Loucy (cell line): ENCODE measurements around the gene PORCN.

Source experiments
- EZH2phosphoT487 ChIP-seq: fragments of 200-600 bp; IDR thresholded peaks from 2 replicates; pipeline ENCODE4 v1.6.1; 2018; ENCODE audit warnings: antibody characterized with exemption, mild to moderate bottlenecking, moderate library complexity, borderline replicate concordance
- TF ChIP-seq, protein P1 (sequence below): fragments of 200-600 bp; sonication (generic); conservative IDR thresholded peaks from 2 replicates; pipeline ENCODE4 v1.5.1; 2014; ENCODE audit warnings: mild to moderate bottlenecking, antibody characterized with exemption, low read length

DNA sequence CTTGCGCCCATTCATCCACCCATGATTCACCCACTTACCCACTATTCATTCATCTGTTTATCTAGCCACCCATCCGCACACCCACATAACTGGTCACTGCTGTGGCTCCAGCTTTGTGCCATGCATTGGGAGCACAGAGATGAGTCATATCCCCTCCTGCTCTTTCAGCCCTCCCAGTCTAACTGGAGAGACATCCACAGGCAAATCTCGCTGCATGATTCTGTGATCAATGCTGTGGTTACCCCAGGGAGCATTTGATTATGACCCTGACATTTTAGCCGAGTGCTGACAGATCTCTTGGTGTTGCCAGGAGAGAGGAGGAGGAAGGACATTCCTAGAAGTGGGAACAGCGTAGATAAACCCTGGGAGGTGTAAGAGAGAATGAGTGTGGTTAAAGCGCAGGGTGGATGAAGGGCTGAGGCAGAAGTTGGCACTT, 10.4 kb upstream of the PORCN start:
- TF ChIP-seq, protein P1, sequence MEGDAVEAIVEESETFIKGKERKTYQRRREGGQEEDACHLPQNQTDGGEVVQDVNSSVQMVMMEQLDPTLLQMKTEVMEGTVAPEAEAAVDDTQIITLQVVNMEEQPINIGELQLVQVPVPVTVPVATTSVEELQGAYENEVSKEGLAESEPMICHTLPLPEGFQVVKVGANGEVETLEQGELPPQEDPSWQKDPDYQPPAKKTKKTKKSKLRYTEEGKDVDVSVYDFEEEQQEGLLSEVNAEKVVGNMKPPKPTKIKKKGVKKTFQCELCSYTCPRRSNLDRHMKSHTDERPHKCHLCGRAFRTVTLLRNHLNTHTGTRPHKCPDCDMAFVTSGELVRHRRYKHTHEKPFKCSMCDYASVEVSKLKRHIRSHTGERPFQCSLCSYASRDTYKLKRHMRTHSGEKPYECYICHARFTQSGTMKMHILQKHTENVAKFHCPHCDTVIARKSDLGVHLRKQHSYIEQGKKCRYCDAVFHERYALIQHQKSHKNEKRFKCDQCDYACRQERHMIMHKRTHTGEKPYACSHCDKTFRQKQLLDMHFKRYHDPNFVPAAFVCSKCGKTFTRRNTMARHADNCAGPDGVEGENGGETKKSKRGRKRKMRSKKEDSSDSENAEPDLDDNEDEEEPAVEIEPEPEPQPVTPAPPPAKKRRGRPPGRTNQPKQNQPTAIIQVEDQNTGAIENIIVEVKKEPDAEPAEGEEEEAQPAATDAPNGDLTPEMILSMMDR: no peak
- no peak for TF ChIP-seq EZH2phosphoT487
